ENCODE results near the gene TP53. TPM values are rescaled to one million over a fixed set of nuclear protein-coding genes. Genes with fewer than 3 reads are reported as not detected.

TP53 gene
- total and polyA plus RNA-seq, 5 donors: 6.1 to 16.3 (median 13.8) TPM

DNA sequence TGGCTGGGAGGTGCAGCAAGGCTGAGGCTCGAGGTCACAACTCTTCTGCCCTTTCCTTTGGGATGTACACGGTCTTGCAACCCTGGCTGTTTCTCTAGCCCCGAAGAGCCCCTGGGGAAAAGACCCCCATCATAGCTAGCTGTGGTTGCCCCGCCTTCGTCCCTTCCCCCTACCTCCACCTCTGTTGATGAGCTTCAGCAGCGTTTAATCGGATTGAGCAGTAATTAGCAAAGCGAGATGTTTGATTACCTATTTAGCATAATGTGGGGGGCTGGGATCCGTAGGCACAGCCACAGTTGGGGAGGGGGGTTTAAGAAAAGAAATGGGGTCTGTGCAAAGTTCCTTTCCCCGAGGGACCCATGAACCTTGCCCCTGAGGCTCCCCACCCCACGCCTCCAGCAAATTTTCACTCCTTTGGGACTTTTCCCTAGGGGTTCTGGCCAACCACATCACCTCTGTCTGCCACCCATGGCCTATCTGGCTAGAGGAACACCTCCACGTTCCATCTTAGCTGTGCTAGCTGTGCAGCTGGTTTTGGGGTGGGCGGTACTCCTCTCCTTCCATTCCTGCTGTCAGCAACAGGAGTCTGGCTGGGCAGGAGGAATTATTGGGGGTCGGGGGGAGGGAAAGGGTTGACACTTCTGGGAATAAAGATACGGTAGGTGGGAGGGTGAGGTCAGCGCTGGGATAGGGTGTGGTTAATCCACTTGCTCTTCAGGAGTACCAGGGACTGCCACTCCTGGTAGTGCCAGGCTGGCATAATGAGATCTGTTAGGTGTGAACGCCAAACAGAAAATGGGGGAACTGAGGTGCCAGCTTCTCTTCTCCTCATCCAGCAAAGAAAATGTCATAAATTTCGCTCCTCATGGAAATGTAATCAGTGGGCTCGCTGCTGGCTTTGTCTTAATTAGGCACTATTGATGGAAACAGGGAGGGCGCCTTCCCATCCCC lies 28.9 kb upstream of the TP53 start:
- no peaks in the 10 kb centered on the region for H3K4me1 ChIP-seq (ENCODE audit: control insufficient read depth, insufficient read depth, low read length)
- intact Hi-C loops (cut with DNase I): no loop called here
- no peak for DNase-seq
- H3K9me3 ChIP-seq (ENCODE audit: control insufficient read depth, low read length): no peaks in the 10 kb centered on the region
- no peak for ATAC-seq
- peak overlapping the region; percentile 44 for H3K4me3 ChIP-seq (ENCODE audit: low read length)
- no peaks in the 10 kb centered on the region for H3K27me3 ChIP-seq (ENCODE audit: control insufficient read depth, insufficient read depth)
- H3K27ac ChIP-seq (ENCODE audit: low read length): no peak overlapping the region
- 39% methylated on average over 20 of the region's 20 CpGs for WGBS

DNA sequence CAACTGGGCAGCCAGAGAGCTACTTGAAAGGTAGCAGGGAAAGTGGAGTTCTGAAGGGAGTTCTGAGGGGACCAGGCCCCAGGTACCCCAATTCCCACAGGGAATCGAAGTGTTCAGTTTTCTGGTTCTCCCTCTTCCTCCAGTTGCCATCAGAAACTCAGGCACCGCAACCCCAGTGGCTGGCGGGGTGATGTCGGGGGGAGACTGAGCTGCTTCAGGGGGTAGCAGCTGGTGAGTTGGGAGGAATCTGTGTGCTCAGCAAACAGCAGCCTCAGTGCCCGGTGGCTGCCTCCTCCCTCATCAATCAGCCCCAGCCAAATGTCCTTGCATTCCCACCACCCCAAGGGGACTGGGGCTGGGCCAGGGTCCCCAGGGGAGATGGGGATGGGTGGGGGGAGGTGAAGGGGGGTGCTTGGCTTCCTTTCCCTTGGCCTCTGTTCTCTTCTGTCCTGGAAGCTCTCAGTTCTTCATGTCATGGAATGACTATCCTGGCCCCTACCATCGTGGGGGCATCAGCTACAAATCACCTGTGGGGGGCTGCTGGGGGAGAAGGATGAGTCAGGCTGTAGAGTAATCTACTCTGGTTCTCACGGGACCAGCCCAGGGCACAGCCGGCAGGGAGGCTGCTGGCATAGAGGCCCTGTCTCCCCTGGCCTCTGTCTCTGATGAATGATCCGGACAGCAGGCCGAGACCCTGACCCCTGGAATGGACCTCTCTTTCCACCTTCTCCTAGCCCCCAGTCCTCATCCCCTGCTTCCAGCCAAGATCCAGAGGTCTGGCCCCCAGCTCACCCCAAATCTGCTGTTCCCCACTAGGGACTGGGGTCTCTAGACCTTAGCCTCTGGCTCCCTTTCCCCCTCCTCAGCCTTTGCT lies 27.7 kb upstream of the TP53 start:
- no peaks in the 10 kb centered on the region for H3K4me1 ChIP-seq (ENCODE audit: control insufficient read depth, insufficient read depth, low read length)
- ATAC-seq (no peak), DNase-seq (no peak)
- no peak overlapping the region for H3K27ac ChIP-seq (ENCODE audit: low read length)
- WGBS: 75% methylated on average over 10 of the region's 10 CpGs
- intact Hi-C loops (cut with DNase I): no loop called here
- H3K27me3 ChIP-seq (ENCODE audit: control insufficient read depth, insufficient read depth): no peaks in the 10 kb centered on the region
- H3K9me3 ChIP-seq (ENCODE audit: control insufficient read depth, low read length): no peaks in the 10 kb centered on the region
- H3K4me3 ChIP-seq (ENCODE audit: low read length): no peak overlapping the region

DNA sequence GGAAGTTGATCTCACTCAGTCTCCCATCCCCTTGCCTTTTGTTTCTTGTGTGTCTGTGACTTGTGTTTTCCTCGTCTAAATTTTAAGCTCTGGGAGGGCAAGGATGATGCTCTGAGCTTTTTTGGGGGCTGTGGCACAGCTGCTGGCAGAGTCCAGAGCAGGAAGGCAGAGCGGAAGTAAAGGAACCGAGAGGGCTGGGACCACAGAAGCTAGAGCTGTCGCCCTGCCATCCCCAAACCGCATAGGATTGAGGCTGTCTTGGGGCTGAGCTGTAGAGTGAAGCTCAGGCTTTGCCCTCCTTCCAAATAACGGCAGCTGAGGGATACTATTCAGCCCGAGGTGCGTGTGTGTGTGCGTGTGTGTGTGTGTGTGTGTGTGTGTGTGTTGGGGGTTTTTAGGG lies 26.5 kb upstream of the TP53 start:
- Histone ChIP-seq H3K27ac (ENCODE audit: low read length) (no peak overlapping the region), H3K4me3 (ENCODE audit: low read length) (no peak overlapping the region), H3K27me3 (ENCODE audit: control insufficient read depth, insufficient read depth) (no peaks in the 10 kb centered on the region), H3K9me3 (ENCODE audit: control insufficient read depth, low read length) (no peaks in the 10 kb centered on the region), H3K4me1 (ENCODE audit: control insufficient read depth, insufficient read depth, low read length) (no peaks in the 10 kb centered on the region)
- ATAC-seq: no peak
- whole genome bisulfite sequencing: 33% methylated on average over 9 of the region's 9 CpGs
- no peak for DNase-seq
- intact Hi-C loops (cut with DNase I): no loop called here

DNA sequence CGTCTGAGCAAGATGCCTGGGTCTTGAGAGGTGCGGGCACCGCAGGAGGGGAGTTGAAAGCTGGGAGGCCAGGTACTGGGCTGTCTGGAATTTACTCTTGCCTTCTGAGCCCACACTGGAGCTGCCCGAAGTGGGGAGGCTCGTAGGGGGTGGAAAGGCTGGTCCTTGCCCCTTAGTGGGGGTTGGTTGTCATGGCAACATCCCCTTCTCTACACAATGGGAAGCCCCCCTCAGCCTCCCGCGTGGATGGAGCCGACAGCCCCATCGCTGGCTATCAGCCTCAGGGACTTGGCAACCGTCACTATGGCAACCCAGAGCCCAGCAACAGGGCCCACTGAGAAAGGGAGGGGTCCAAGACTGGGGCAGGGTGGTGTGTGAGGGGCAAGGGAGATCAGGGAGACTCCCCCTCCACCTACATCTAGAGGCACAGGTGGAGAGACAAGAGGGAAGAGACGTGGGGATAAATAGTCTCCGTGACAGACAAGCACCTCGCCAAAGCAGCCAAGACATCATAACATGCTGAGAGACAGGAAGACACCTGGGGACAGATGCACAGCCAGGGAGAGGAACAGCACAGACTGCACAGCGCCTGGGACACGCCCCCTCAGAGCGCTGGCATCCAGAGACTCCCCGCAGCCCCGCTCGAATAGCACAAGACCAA lies 25.0 kb upstream of the TP53 start:
- ATAC-seq (no peak), DNase-seq (no peak)
- Histone ChIP-seq H3K4me3 (ENCODE audit: low read length) (no peak overlapping the region), H3K4me1 (ENCODE audit: control insufficient read depth, insufficient read depth, low read length) (no peaks in the 10 kb centered on the region), H3K27me3 (ENCODE audit: control insufficient read depth, insufficient read depth) (no peaks in the 10 kb centered on the region), H3K27ac (ENCODE audit: low read length) (no peak overlapping the region), H3K9me3 (ENCODE audit: control insufficient read depth, low read length) (no peaks in the 10 kb centered on the region)
- 23% methylated on average over 19 of the region's 19 CpGs for WGBS
- intact Hi-C loops (cut with DNase I): no loop called here

DNA sequence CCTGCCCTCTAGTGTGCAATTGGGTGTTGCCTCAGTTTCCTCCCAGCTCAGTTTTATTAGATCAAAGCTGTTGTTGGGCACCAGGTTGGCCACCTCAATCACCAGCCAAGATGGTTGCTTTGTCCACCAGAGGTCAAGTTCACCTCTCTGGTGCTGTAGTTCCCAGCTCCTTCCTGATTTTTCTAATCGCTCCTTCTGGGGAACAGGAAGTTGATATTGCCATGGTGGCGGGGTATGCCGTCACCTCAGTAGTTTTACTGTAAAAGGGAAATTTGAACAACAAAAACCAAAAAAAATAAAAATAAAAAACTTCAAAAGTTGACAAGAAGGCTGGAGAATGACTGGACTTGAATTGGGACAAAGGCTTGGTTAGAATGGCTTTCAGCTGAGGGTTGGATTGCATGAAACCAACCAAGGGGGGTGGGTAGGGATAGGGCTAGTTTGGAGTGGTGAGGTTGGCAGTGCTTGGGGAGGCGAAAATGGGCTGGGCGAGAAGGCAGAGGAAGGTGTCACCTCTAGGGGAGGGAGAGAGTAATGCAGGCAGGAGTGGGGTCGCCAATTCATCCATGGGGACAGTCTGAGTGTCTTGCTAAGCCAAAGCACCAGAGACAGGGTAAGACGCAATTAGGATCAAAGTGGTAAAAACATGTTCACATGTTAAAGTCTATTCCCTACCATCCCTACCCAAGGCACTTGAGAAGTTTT lies 23.9 kb upstream of the TP53 start:
- no peak for DNase-seq
- intact Hi-C loops (cut with DNase I): no loop called here
- 81% methylated on average over 7 of the region's 7 CpGs for whole genome bisulfite sequencing
- Histone ChIP-seq H3K27me3 (ENCODE audit: control insufficient read depth, insufficient read depth) (no peaks in the 10 kb centered on the region), H3K4me1 (ENCODE audit: control insufficient read depth, insufficient read depth, low read length) (no peaks in the 10 kb centered on the region), H3K27ac (ENCODE audit: low read length) (no peak overlapping the region), H3K9me3 (ENCODE audit: control insufficient read depth, low read length) (no peaks in the 10 kb centered on the region), H3K4me3 (ENCODE audit: low read length) (no peak overlapping the region)
- no peak for ATAC-seq

DNA sequence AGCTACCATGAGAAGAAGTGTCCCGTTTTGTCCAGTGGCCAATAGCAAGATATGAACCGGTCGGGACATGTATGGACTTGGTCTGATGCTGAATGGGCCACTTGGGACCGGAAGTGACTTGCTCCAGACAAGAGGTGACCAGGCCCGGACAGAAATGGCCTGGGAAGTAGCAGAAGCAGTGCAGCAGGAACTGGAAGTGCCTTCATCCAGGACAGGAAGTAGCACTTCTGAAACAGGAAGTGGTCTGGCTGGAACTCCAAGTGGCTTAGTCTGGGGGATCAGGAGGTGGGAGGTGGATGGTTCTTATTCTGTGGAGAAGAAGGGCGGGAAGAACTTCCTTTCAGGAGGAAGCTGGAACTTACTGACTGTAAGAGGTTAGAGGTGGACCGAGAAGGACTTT lies 23.0 kb upstream of the TP53 start:
- Histone ChIP-seq H3K27ac (ENCODE audit: low read length) (no peak overlapping the region), H3K27me3 (ENCODE audit: control insufficient read depth, insufficient read depth) (no peaks in the 10 kb centered on the region), H3K9me3 (ENCODE audit: control insufficient read depth, low read length) (no peaks in the 10 kb centered on the region), H3K4me3 (ENCODE audit: low read length) (no peak overlapping the region), H3K4me1 (ENCODE audit: control insufficient read depth, insufficient read depth, low read length) (no peaks in the 10 kb centered on the region)
- DNase-seq: no peak
- no peak for ATAC-seq
- intact Hi-C loops (cut with DNase I): no loop called here
- 66% methylated on average over 7 of the region's 7 CpGs for WGBS

DNA sequence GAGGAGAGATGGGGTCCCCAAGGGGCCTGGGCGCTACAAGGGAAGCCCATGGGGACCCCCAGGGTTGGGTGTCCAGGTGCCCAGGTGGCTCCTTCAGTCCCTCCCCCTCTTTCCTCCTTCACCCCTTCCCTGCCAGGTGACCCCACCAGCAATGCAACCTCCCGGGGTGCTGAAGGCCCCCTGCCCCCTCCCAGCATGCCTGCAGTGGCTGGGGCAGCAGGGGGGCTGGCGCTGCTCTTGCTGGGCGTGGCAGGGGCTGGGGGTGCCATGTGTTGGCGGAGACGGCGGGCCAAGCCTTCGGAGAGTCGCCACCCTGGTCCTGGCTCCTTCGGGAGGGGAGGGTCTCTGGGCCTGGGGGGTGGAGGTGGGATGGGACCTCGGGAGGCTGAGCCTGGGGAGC lies 21.7 kb upstream of the TP53 start:
- H3K27ac ChIP-seq (ENCODE audit: low read length): no peak overlapping the region
- H3K9me3 ChIP-seq (ENCODE audit: control insufficient read depth, low read length): no peaks in the 10 kb centered on the region
- 88% methylated on average over 11 of the region's 11 CpGs for WGBS
- no peak for ATAC-seq
- intact Hi-C loops (cut with DNase I): no loop called here
- DNase-seq: no peak
- H3K4me3 ChIP-seq (ENCODE audit: low read length): no peak overlapping the region
- H3K4me1 ChIP-seq (ENCODE audit: control insufficient read depth, insufficient read depth, low read length): no peaks in the 10 kb centered on the region
- no peaks in the 10 kb centered on the region for H3K27me3 ChIP-seq (ENCODE audit: control insufficient read depth, insufficient read depth)

DNA sequence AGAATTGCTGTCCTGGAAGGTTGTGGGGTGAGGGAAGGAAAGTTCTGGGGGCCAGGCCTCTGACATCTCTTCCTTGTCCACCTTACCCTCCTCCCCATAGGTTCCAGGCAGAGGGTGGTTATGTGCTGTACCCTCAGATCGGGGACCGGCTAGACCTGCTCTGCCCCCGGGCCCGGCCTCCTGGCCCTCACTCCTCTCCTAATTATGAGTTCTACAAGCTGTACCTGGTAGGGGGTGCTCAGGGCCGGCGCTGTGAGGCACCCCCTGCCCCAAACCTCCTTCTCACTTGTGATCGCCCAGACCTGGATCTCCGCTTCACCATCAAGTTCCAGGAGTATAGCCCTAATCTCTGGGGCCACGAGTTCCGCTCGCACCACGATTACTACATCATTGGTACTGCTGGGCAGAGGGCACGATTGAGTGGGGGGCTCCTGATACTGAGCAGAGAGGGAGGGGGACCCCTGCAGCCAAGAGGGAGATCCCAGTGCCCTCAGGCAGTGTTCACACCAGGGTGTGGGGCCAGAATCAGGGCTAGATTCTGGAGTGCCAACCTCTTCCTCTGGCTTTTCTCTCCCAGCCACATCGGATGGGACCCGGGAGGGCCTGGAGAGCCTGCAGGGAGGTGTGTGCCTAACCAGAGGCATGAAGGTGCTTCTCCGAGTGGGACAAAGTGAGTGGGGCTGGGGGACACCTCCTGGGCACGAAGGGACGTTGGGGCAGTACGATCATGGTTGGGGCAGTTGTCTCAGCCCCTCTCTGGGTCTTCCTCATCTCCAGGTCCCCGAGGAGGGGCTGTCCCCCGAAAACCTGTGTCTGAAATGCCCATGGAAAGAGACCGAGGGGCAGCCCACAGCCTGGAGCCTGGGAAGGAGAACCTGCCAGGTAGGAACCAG lies 20.8 kb upstream of the TP53 start:
- DNase-seq (no peak), ATAC-seq (no peak)
- Histone ChIP-seq H3K4me1 (ENCODE audit: control insufficient read depth, insufficient read depth, low read length) (peaks cover 2% of the 10 kb centered on the region), H3K27ac (ENCODE audit: low read length) (no peak overlapping the region), H3K27me3 (ENCODE audit: control insufficient read depth, insufficient read depth) (no peaks in the 10 kb centered on the region), H3K4me3 (ENCODE audit: low read length) (no peak overlapping the region), H3K9me3 (ENCODE audit: control insufficient read depth, low read length) (no peaks in the 10 kb centered on the region)
- intact Hi-C loops (cut with DNase I): no loop called here
- WGBS: 90% methylated on average over 22 of the region's 22 CpGs

DNA sequence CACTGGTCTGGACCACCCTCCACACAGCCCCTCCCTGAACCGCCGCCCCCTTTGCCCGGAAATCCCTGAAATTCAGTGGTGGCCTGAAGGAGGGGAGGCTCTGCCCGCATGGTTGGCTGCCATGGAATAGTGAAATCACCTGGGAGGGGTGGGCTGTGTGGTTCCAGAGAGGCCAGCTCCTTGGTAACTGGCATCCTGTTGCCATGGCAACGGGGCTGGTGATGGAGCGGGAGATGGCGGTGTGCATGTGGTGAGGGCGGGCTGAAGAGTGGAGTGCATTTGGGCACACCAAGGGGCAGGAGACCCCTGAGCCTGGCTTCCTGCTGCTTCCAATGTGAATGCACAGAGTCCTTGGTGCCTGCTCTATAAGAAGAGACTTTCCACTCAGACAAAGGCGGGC lies 20.2 kb upstream of the TP53 start:
- peaks cover 2% of the 10 kb centered on the region for H3K4me1 ChIP-seq (ENCODE audit: control insufficient read depth, insufficient read depth, low read length)
- H3K4me3 ChIP-seq (ENCODE audit: low read length): no peak overlapping the region
- H3K27ac ChIP-seq (ENCODE audit: low read length): no peak overlapping the region
- H3K9me3 ChIP-seq (ENCODE audit: control insufficient read depth, low read length): no peaks in the 10 kb centered on the region
- 85% methylated on average over 9 of the region's 9 CpGs for WGBS
- ATAC-seq: no peak
- intact Hi-C loops (cut with DNase I): no loop called here
- H3K27me3 ChIP-seq (ENCODE audit: control insufficient read depth, insufficient read depth): no peaks in the 10 kb centered on the region
- DNase-seq: no peak

Data from right cardiac atrium (tissue), 5 donors.